Measurements from ENCODE around the gene SLC35F3.

GRCh38 chr1:234170067-234170466 lies 265.6 kb downstream of the SLC35F3 start:
- TF ChIP-seq, protein P1, sequence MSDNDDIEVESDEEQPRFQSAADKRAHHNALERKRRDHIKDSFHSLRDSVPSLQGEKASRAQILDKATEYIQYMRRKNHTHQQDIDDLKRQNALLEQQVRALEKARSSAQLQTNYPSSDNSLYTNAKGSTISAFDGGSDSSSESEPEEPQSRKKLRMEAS (CRISPR knock-in tag; IDR thresholded peaks at IDR 0.05) = no peak
- TF ChIP-seq ESRRA (CRISPR knock-in tag; IDR thresholded peaks at IDR 0.05; ENCODE audit: borderline replicate concordance) (no peak), NR1H2 (CRISPR knock-in tag; IDR thresholded peaks at IDR 0.05) (no peak)
- TF ChIP-seq, protein P2, sequence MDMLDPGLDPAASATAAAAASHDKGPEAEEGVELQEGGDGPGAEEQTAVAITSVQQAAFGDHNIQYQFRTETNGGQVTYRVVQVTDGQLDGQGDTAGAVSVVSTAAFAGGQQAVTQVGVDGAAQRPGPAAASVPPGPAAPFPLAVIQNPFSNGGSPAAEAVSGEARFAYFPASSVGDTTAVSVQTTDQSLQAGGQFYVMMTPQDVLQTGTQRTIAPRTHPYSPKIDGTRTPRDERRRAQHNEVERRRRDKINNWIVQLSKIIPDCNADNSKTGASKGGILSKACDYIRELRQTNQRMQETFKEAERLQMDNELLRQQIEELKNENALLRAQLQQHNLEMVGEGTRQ (CRISPR knock-in tag; IDR thresholded peaks at IDR 0.05) = no peak
